GM19025 (cell line): ENCODE data around the gene PLA2G6.
"Not testable (repeated sequence)": the region's sequence is repeated elsewhere in the genome, so short reads cannot be mapped to it uniquely, and the experiment has no call there.

Experiments
- ATAC-seq: cut with Tn5 transposase; IDR thresholded peaks from one replicate; pipeline ENCODE4 v1.9.1; 2021; ENCODE audit warnings: mild to moderate bottlenecking, low read depth, moderate library complexity; ENCODE audit not compliant: unreplicated experiment

Gene PLA2G6

GRCh38 chr22:38137876-38138687, 43.5 kb downstream of the PLA2G6 start:
- ATAC-seq = no peak

- no peak for ATAC-seq
Measured at GRCh38 chr22:38136607-38137006, 45.0 kb downstream of the PLA2G6 start.

- no peak for ATAC-seq
Measured at GRCh38 chr22:38135133-38135706, 46.4 kb downstream of the PLA2G6 start.

DNA sequence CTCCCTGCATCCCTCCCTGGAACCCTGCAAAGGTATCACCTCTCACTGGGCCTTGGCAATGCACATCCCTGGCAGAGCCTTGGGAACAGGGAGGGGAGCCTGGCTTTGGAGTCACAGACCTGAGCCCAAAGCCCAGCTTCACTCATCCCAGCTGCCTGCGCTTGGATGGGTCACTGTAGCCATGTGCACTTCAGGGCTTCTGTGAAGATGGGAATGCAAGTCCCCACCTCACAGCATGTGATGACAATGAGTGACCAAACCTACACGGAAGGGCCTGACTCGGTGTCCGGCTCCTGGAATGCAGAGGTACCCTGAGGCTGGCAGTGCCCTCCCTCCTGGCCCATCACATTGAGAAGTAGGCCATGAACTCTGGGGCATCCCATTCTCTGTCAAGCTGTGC, 48.3 kb downstream of the PLA2G6 start:
- ATAC-seq = no peak

GRCh38 chr22:38132794-38133193, 48.8 kb downstream of the PLA2G6 start:
- ATAC-seq = no peak

- no peak for ATAC-seq
Measured at GRCh38 chr22:38132136-38132535, 49.5 kb downstream of the PLA2G6 start.

DNA sequence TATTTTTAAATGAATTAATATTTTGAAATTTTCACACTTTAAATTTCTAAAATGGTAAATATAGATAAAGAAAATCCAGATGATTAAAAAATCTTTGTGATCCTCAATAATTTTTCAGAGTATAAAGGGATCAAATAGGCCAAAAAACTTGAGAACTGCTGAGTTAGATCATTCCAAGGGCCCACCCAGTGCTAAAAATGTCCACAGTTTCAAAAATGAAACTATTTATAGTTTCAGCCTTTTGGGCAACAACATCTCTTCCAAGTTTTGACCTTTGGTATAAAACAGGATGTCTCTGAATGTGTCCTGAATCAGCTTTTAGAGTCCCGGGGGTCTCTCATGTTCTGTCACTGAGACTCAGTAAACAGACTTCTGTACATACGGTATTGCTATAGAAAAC, 50.2 kb downstream of the PLA2G6 start:
- no peak for ATAC-seq

GRCh38 chr22:38129856-38130255, 51.8 kb downstream of the PLA2G6 start:
- no peak for ATAC-seq

GRCh38 chr22:38129021-38129420, 52.6 kb downstream of the PLA2G6 start:
- ATAC-seq = no peak

DNA sequence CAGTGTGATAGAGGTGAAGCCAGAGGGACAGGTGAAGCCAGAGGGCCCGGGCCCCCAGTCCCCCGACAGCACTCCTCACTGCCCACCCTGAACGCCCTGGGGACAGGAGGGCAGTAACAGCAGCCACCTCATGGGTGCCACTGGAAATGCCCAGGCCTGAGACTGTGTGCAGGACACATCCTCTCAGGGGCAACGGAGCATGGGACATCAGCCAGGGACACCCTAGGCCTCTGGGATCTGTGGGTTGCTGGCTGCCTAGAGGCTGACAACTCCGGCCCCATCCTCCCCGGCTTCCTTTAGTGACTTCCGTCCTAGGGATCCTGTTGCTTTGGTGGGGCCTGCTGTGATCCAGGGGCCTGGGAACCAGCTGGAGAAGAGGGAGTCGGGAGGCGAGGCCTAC, 53.8 kb downstream of the PLA2G6 start:
- no peak for ATAC-seq

DNA sequence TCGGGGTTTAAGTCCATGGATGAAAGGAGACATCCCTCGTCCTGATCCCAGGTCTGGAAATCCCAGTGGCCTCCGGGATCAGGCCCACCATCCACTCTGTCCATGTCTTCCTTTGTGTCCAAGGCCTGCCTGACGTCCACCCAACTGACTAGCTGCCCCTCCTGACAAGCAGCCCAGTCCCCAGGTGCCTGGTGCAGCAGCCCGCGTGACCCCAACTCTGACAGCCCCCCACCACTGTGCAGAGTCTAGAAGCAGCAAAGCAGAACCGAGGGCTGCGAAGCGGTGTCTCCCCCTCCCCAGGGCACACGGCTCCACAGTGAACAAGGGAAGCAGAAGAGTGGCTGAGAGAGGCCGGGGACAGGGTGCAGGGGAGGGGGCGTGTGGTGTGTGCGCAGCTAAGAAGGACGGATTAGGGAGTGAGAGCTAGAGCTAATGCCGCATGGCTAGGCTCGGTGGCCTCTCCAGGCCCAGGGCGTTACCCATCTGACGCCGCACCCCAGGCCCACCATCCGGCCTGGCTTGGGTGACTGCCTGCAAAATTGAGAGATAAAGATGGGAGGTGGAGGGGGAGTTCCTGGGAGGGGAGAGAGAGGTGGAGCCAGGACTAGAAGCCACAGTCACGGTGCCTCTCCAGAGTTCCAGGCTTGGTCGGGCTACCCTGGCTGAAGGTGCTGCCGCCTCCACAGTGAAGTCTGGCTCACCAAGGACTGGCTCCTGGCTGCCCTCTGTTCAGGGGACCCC, 54.5 kb downstream of the PLA2G6 start:
- ATAC-seq = no peak

DNA sequence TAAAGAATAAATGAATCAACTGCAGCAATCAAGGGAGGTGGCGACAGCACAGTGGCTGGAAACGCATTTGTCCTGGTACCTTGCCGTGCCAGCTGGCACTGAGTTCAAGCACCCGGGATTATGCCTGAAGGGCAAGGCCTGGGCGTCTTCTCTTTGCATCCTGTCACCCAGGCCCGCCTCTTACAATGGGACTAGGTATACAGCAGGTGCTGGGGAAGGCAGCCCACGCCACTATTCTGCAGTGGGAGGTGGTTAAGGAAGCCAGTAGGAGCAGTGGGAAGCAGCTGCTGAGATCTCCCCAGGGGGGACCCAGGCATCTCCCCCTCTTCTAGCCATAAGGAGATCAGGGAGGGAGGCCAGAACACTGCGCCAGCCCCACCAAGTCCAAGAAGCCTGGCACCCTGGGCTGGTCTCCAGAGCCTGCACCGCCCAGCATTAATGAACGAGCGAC, 55.9 kb downstream of the PLA2G6 start:
- ATAC-seq = no peak

- ATAC-seq = no peak
Measured at GRCh38 chr22:38125038-38125610, 56.5 kb downstream of the PLA2G6 start.

- no peak for ATAC-seq
Measured at GRCh38 chr22:38124236-38124974, 57.2 kb downstream of the PLA2G6 start.

DNA sequence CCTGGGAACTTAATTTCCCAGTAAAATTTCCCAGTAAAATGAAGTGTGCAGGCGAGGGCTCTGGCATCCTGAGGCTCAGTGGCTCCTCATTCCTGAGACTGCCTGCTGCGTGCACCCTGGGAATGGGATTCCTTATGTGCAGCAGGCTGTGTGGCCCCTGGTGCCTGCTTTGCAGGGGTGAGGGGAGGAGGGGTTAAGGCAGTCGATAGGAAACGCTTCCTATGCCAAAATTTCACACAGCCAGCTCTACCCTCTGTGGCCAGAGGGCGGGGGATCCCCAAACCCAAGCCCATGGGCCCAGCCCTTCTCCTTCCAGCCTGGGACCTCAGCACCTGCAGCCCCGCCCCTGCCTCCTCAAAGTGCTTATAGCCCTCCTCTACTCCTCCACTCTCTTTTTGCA, 59.0 kb downstream of the PLA2G6 start:
- no peak for ATAC-seq

- ATAC-seq = no peak
Measured at GRCh38 chr22:38120359-38121110, 61.1 kb downstream of the PLA2G6 start.

DNA sequence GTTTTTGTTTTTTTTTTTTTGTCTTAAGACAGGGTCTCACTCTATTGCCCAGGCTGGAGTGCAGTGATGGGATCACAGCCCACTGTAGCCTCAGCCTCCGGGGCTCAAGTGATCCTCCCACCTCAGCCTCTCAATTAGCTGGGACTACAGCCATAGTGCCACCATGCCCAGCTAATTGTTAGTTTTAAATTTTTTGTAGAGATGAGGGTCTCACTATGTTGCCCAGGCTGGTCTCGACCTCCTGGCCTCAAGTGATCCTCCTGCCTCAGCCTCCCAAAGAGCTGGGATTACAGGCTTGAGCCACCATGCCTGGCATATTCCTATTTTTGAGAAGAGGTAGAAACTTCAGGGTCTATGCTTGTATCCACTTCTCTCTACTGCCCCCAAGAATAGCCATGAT, 62.9 kb downstream of the PLA2G6 start:
- ATAC-seq = not testable (repeated sequence)

GRCh38 chr22:38118182-38118581, 63.4 kb downstream of the PLA2G6 start:
- ATAC-seq = no peak

GRCh38 chr22:38117556-38117955, 64.1 kb downstream of the PLA2G6 start:
- not testable (repeated sequence) for ATAC-seq
